ENCODE measurements around the gene ZNF213.
"Not testable (repeated sequence)": the region's sequence is repeated elsewhere in the genome, so short reads cannot be mapped to it uniquely, and the experiment has no call there.

The ZNF213 gene

GRCh38 chr16:3161235-3162018 is 26.6 kb downstream of the ZNF213 start:
- H3K4me1 ChIP-seq (ENCODE audit: control insufficient read depth, insufficient read depth, low read length, poor library complexity, severe bottlenecking): no peaks in the 10 kb centered on the region
- no peak overlapping the region for H3K27ac ChIP-seq (ENCODE audit: low read depth, low read length, severe bottlenecking)
- H3K36me3 ChIP-seq (ENCODE audit: control insufficient read depth, insufficient read depth, low read length): no peaks in the 10 kb centered on the region
- H3K4me3 ChIP-seq (ENCODE audit: extremely low read depth, insufficient read depth, low read length, poor library complexity, severe bottlenecking): no peak overlapping the region
- no peaks in the 10 kb centered on the region for H3K9me3 ChIP-seq (ENCODE audit: control insufficient read depth, low read length)
- WGBS, 2 experiments (ENCODE audit: insufficient coverage in 2 of 2): 90 to 95% methylated on average over 33 to 34 of the region's 36 CpGs

- 89 to 94% methylated on average over 28 to 33 of the region's 37 CpGs for WGBS, 2 experiments (ENCODE audit: insufficient coverage in 2 of 2)
These were observed 29.5 kb downstream of the ZNF213 start for GRCh38 chr16:3164121-3164991.

GRCh38 chr16:3165111-3165822 is 30.4 kb downstream of the ZNF213 start:
- Histone ChIP-seq H3K4me1 (ENCODE audit: control insufficient read depth, insufficient read depth, low read length, poor library complexity, severe bottlenecking) (no peaks in the 10 kb centered on the region), H3K9me3 (ENCODE audit: control insufficient read depth, low read length) (no peaks in the 10 kb centered on the region), H3K36me3 (ENCODE audit: control insufficient read depth, insufficient read depth, low read length) (no peaks in the 10 kb centered on the region), H3K27ac (ENCODE audit: low read depth, low read length, severe bottlenecking) (no peak overlapping the region), H3K4me3 (ENCODE audit: extremely low read depth, insufficient read depth, low read length, poor library complexity, severe bottlenecking) (no peak overlapping the region)
- WGBS, 2 experiments (ENCODE audit: insufficient coverage in 2 of 2): 94 to 95% methylated on average over 7 to 12 of the region's 12 CpGs

More at GRCh38 chr16:3164121-3164991, 29.5 kb downstream of the ZNF213 start:
- Histone ChIP-seq H3K9me3 (ENCODE audit: control insufficient read depth, low read length) (no peaks in the 10 kb centered on the region), H3K4me1 (ENCODE audit: control insufficient read depth, insufficient read depth, low read length, poor library complexity, severe bottlenecking) (no peaks in the 10 kb centered on the region), H3K36me3 (ENCODE audit: control insufficient read depth, insufficient read depth, low read length) (no peaks in the 10 kb centered on the region), H3K27ac (ENCODE audit: low read depth, low read length, severe bottlenecking) (no peak overlapping the region), H3K4me3 (ENCODE audit: extremely low read depth, insufficient read depth, low read length, poor library complexity, severe bottlenecking) (no peak overlapping the region)

GRCh38 chr16:3166505-3166886 is 31.7 kb downstream of the ZNF213 start:
- Histone ChIP-seq H3K27ac (ENCODE audit: low read depth, low read length, severe bottlenecking) (no peak overlapping the region), H3K4me3 (ENCODE audit: extremely low read depth, insufficient read depth, low read length, poor library complexity, severe bottlenecking) (no peak overlapping the region), H3K9me3 (ENCODE audit: control insufficient read depth, low read length) (no peaks in the 10 kb centered on the region), H3K4me1 (ENCODE audit: control insufficient read depth, insufficient read depth, low read length, poor library complexity, severe bottlenecking) (peaks cover 6% of the 10 kb centered on the region), H3K36me3 (ENCODE audit: control insufficient read depth, insufficient read depth, low read length) (no peaks in the 10 kb centered on the region)
- 50% methylated on average over 1 of the region's 1 CpG; no CpG with 5 or more reads in 1 of the 2 experiments for WGBS, 2 experiments (ENCODE audit: insufficient coverage in 2 of 2)

- H3K4me3 ChIP-seq (ENCODE audit: extremely low read depth, insufficient read depth, low read length, poor library complexity, severe bottlenecking); H3K4me1 ChIP-seq (ENCODE audit: control insufficient read depth, insufficient read depth, low read length, poor library complexity, severe bottlenecking); H3K27ac ChIP-seq (ENCODE audit: low read depth, low read length, severe bottlenecking); H3K9me3 ChIP-seq (ENCODE audit: control insufficient read depth, low read length); H3K36me3 ChIP-seq (ENCODE audit: control insufficient read depth, insufficient read depth, low read length): not testable (repeated sequence)
- 87 to 94% methylated on average over 5 to 6 of the region's 7 CpGs for WGBS, 2 experiments (ENCODE audit: insufficient coverage in 2 of 2)
These were observed 33.9 kb downstream of the ZNF213 start for GRCh38 chr16:3168729-3169128.

- no peak overlapping the region for H3K27ac ChIP-seq (ENCODE audit: low read depth, low read length, severe bottlenecking)
- peaks cover 11% of the 10 kb centered on the region for H3K4me1 ChIP-seq (ENCODE audit: control insufficient read depth, insufficient read depth, low read length, poor library complexity, severe bottlenecking)
- H3K36me3 ChIP-seq (ENCODE audit: control insufficient read depth, insufficient read depth, low read length): no peaks in the 10 kb centered on the region
- 19 to 28% methylated on average over 43 to 50 of the region's 53 CpGs for WGBS, 2 experiments (ENCODE audit: insufficient coverage in 2 of 2)
- no peak overlapping the region for H3K4me3 ChIP-seq (ENCODE audit: extremely low read depth, insufficient read depth, low read length, poor library complexity, severe bottlenecking)
- no peaks in the 10 kb centered on the region for H3K9me3 ChIP-seq (ENCODE audit: control insufficient read depth, low read length)
These were observed 35.8 kb downstream of the ZNF213 start for GRCh38 chr16:3170440-3171180.

GRCh38 chr16:3171181-3171854 is 36.5 kb downstream of the ZNF213 start:
- H3K4me1 ChIP-seq (ENCODE audit: control insufficient read depth, insufficient read depth, low read length, poor library complexity, severe bottlenecking): peaks cover 11% of the 10 kb centered on the region
- no peaks in the 10 kb centered on the region for H3K9me3 ChIP-seq (ENCODE audit: control insufficient read depth, low read length)
- WGBS, 2 experiments (ENCODE audit: insufficient coverage in 2 of 2): 18 to 23% methylated on average over 29 to 32 of the region's 35 CpGs
- H3K27ac ChIP-seq (ENCODE audit: low read depth, low read length, severe bottlenecking): no peak overlapping the region
- H3K36me3 ChIP-seq (ENCODE audit: control insufficient read depth, insufficient read depth, low read length): no peaks in the 10 kb centered on the region
- H3K4me3 ChIP-seq (ENCODE audit: extremely low read depth, insufficient read depth, low read length, poor library complexity, severe bottlenecking): no peak overlapping the region

- WGBS, 2 experiments (ENCODE audit: insufficient coverage in 2 of 2): 2 to 6% methylated on average over 25 to 29 of the region's 41 CpGs
- H3K27ac ChIP-seq (ENCODE audit: low read depth, low read length, severe bottlenecking): no peak overlapping the region
- H3K4me1 ChIP-seq (ENCODE audit: control insufficient read depth, insufficient read depth, low read length, poor library complexity, severe bottlenecking): peaks cover 11% of the 10 kb centered on the region
- no peaks in the 10 kb centered on the region for H3K9me3 ChIP-seq (ENCODE audit: control insufficient read depth, low read length)
- no peaks in the 10 kb centered on the region for H3K36me3 ChIP-seq (ENCODE audit: control insufficient read depth, insufficient read depth, low read length)
- H3K4me3 ChIP-seq (ENCODE audit: extremely low read depth, insufficient read depth, low read length, poor library complexity, severe bottlenecking): peak overlapping the region; percentile 1
These were observed 37.2 kb downstream of the ZNF213 start for GRCh38 chr16:3171855-3172593.

GRCh38 chr16:3173892-3174617 is 39.2 kb downstream of the ZNF213 start:
- Histone ChIP-seq H3K36me3 (ENCODE audit: control insufficient read depth, insufficient read depth, low read length) (no peaks in the 10 kb centered on the region), H3K4me3 (ENCODE audit: extremely low read depth, insufficient read depth, low read length, poor library complexity, severe bottlenecking) (peak overlapping the region; percentile 18), H3K4me1 (ENCODE audit: control insufficient read depth, insufficient read depth, low read length, poor library complexity, severe bottlenecking) (peaks cover 11% of the 10 kb centered on the region), H3K9me3 (ENCODE audit: control insufficient read depth, low read length) (no peaks in the 10 kb centered on the region), H3K27ac (ENCODE audit: low read depth, low read length, severe bottlenecking) (no peak overlapping the region)
- 14 to 16% methylated on average over 19 to 20 of the region's 24 CpGs for WGBS, 2 experiments (ENCODE audit: insufficient coverage in 2 of 2)

All from mesodermal cell (in vitro differentiated cells).